A673 (cell line): ENCODE measurements around the gene GLS. TPM values are rescaled to one million over a fixed set of nuclear protein-coding genes. Genes with fewer than 3 reads are reported as not detected.

Source experiments
- BruUV-seq: library from RNA; stranded (reverse); fragments of 400-500 nt; replicated peaks from 2 replicates; lab custom pipeline; 2021; lab: Mats Ljungman, UMichigan
- CTCF ChIA-PET: fragments of 300-600 bp; sonication (Branson Sonifier 250); formaldehyde crosslinking; loops from one replicate; lab custom pipeline; 2022; ENCODE audit warnings: antibody characterized with exemption; lab: Charles Lee
- POLR2A ChIA-PET: fragments of 300-600 bp; sonication (Branson Sonifier 250); formaldehyde crosslinking; loops from one replicate; lab custom pipeline; 2022; ENCODE audit warnings: antibody characterized with exemption; ENCODE audit not compliant: low non-redundant PET; lab: Charles Lee
- DNase-seq: peaks from one replicate; pipeline ENCODE4 v3.0.0-alpha.2; 2015; ENCODE audit warnings: low spot score
- H3K27ac ChIP-seq: fragments of 200-600 bp; sonication (generic); 2 replicates; pipeline ENCODE4 v1.5.1; 2016; ENCODE audit warnings: mixed run types, low read depth, mild to moderate bottlenecking, mixed read lengths, antibody characterized with exemption, low read length; ENCODE audit not compliant: poor library complexity, severe bottlenecking
- H3K27me3 ChIP-seq: fragments of 200-600 bp; sonication (generic); replicated peaks from 2 replicates; pipeline ENCODE4 v1.6.1; 2017; ENCODE audit warnings: mixed run types, low read depth, mild to moderate bottlenecking, mixed read lengths, antibody characterized with exemption, low read length; ENCODE audit not compliant: insufficient read depth, poor library complexity
- H3K36me3 ChIP-seq: fragments of 200-600 bp; sonication (generic); 2 replicates; pipeline ENCODE4 v1.6.1; 2016; ENCODE audit warnings: mixed run types, mild to moderate bottlenecking, mixed read lengths, antibody characterized with exemption, low read length; ENCODE audit not compliant: insufficient read depth, poor library complexity, severe bottlenecking
- H3K4me1 ChIP-seq: fragments of 200-600 bp; sonication (generic); 2 replicates; pipeline ENCODE4 v1.6.1; 2017; ENCODE audit warnings: mixed run types, mild to moderate bottlenecking, mixed read lengths, antibody characterized with exemption, low read length; ENCODE audit not compliant: insufficient read depth, poor library complexity, severe bottlenecking
- H3K4me3 ChIP-seq: fragments of 200-600 bp; sonication (generic); 2 replicates; pipeline ENCODE4 v1.5.1; 2016; ENCODE audit warnings: low read depth, mixed run types, mild to moderate bottlenecking, mixed read lengths, low read length; ENCODE audit not compliant: poor library complexity, severe bottlenecking
- H3K9me3 ChIP-seq: fragments of 200-600 bp; sonication (generic); 2 replicates; pipeline ENCODE4 v1.6.1; 2016; ENCODE audit warnings: mixed run types, low read depth, mild to moderate bottlenecking, mixed read lengths, antibody characterized with exemption, low read length; ENCODE audit not compliant: poor library complexity, severe bottlenecking
- CTCF ChIP-seq: fragments of 300-800, 200-600 bp; sonication (generic); conservative IDR thresholded peaks from 2 replicates; pipeline ENCODE4 v1.5.1; 2017; ENCODE audit warnings: low read depth, mild to moderate bottlenecking, antibody characterized with exemption, low read length, moderate library complexity, mixed read lengths
- EZH2 ChIP-seq: fragments of 200-600 bp; sonication (generic); IDR thresholded peaks from 2 replicates; pipeline ENCODE4 v1.6.1; 2017; ENCODE audit warnings: borderline replicate concordance, low read depth, mild to moderate bottlenecking, mixed read lengths, antibody characterized with exemption, low read length; ENCODE audit not compliant: poor library complexity, severe bottlenecking
- intact Hi-C: fragments of 100-400 bp; cut with micrococcal nuclease; formaldehyde crosslinking; loops from one replicate; pipeline ENCODE4 v1.10.0; 2022; ENCODE audit not compliant: unreplicated experiment
- total RNA-seq: library from RNA; stranded (reverse); gene quantifications from 2 replicates; pipeline ENCODE4 v1.2.3, GENCODE V29; 2021

The GLS gene
- total RNA-seq, 1 experiment from 2014 or later, result 116 TPM

GRCh38 chr2:190862571-190862991 lies 18.0 kb upstream of the GLS start:
- POLR2A ChIA-PET, result no interaction called here
- no peak for TF ChIP-seq CTCF
- CTCF ChIA-PET, result no interaction called here
- Histone ChIP-seq H3K27ac (no peak overlapping the region), H3K27me3 (no peaks in the 10 kb centered on the region), H3K4me3 (no peak overlapping the region), H3K36me3 (no peaks in the 10 kb centered on the region), H3K9me3 (no peaks in the 10 kb centered on the region), H3K4me1 (peaks cover 30% of the 10 kb centered on the region)
- no peak for DNase-seq
- BruUV-seq, result no TSS peak
- intact Hi-C loops, result no loop called here

GRCh38 chr2:190863946-190864345 lies 16.7 kb upstream of the GLS start:
- intact Hi-C loops, result no loop called here
- peaks cover 28% of the 10 kb centered on the region for H3K4me1 ChIP-seq
- no peak for DNase-seq
- TF ChIP-seq CTCF (no peak), EZH2 (no peak)
- H3K4me3 ChIP-seq, result no peak overlapping the region
- no peaks in the 10 kb centered on the region for H3K36me3 ChIP-seq
- no peaks in the 10 kb centered on the region for H3K27me3 ChIP-seq
- ChIA-PET POLR2A (no interaction called here), CTCF (no interaction called here)
- no TSS peak for BruUV-seq
- no peak overlapping the region for H3K27ac ChIP-seq
- H3K9me3 ChIP-seq, result no peaks in the 10 kb centered on the region

- DNase-seq, result no peak
- Histone ChIP-seq H3K27me3 (no peaks in the 10 kb centered on the region), H3K9me3 (no peaks in the 10 kb centered on the region), H3K36me3 (no peaks in the 10 kb centered on the region), H3K4me1 (peaks cover 24% of the 10 kb centered on the region), H3K4me3 (no peak overlapping the region), H3K27ac (no peak overlapping the region)
- intact Hi-C loops, result no loop called here
- POLR2A ChIA-PET, result no interaction called here
- TF ChIP-seq EZH2 (no peak), CTCF (no peak)
- CTCF ChIA-PET, result no interaction called here
- BruUV-seq, result no TSS peak
Measured at GRCh38 chr2:190864375-190864774, 16.2 kb upstream of the GLS start.
